Measurements from ENCODE around the gene CCDC148.

CCDC148 gene

GRCh38 chr2:158432117-158432516, 24.4 kb downstream of the CCDC148 start:
- no peak for DNase-seq (ENCODE audit: low read depth in 2 of 2)

GRCh38 chr2:158414538-158414937, 42.0 kb downstream of the CCDC148 start:
- no peak for DNase-seq (ENCODE audit: low read depth in 2 of 2)

GRCh38 chr2:158413581-158413980, 43.0 kb downstream of the CCDC148 start:
- DNase-seq (ENCODE audit: low read depth in 2 of 2): no peak

- no peak for DNase-seq (ENCODE audit: low read depth in 2 of 2)
Measured at GRCh38 chr2:158412206-158412605, 44.3 kb downstream of the CCDC148 start.

GRCh38 chr2:158411748-158412147, 44.8 kb downstream of the CCDC148 start:
- no peak for DNase-seq (ENCODE audit: low read depth in 2 of 2)

GRCh38 chr2:158410132-158410531, 46.4 kb downstream of the CCDC148 start:
- DNase-seq (ENCODE audit: low read depth in 2 of 2): no peak

GRCh38 chr2:158407031-158407430, 49.5 kb downstream of the CCDC148 start:
- DNase-seq (ENCODE audit: low read depth in 2 of 2): no peak

- no peak for DNase-seq (ENCODE audit: low read depth in 2 of 2)
Measured at GRCh38 chr2:158405341-158405740, 51.2 kb downstream of the CCDC148 start.

- DNase-seq (ENCODE audit: low read depth in 2 of 2): no peak
Measured at GRCh38 chr2:158403237-158403636, 53.3 kb downstream of the CCDC148 start.

- no peak for DNase-seq (ENCODE audit: low read depth in 2 of 2)
Measured at GRCh38 chr2:158402665-158403064, 53.9 kb downstream of the CCDC148 start.

- no peak for DNase-seq (ENCODE audit: low read depth in 2 of 2)
Measured at GRCh38 chr2:158395166-158395565, 61.4 kb downstream of the CCDC148 start.

- no peak for DNase-seq (ENCODE audit: low read depth in 2 of 2)
Measured at GRCh38 chr2:158394453-158394852, 62.1 kb downstream of the CCDC148 start.

GRCh38 chr2:158393886-158394285, 62.7 kb downstream of the CCDC148 start:
- no peak for DNase-seq (ENCODE audit: low read depth in 2 of 2)

- DNase-seq (ENCODE audit: low read depth in 2 of 2): no peak
Measured at GRCh38 chr2:158392687-158393086, 63.9 kb downstream of the CCDC148 start.

GRCh38 chr2:158391876-158392275, 64.7 kb downstream of the CCDC148 start:
- no peak for DNase-seq (ENCODE audit: low read depth in 2 of 2)

GRCh38 chr2:158391361-158391760, 65.2 kb downstream of the CCDC148 start:
- DNase-seq (ENCODE audit: low read depth in 2 of 2): no peak

GRCh38 chr2:158388159-158388558, 68.4 kb downstream of the CCDC148 start:
- DNase-seq (ENCODE audit: low read depth in 2 of 2): no peak

- DNase-seq (ENCODE audit: low read depth in 2 of 2): no peak
Measured at GRCh38 chr2:158385646-158386045, 70.9 kb downstream of the CCDC148 start.

- no peak for DNase-seq (ENCODE audit: low read depth in 2 of 2)
Measured at GRCh38 chr2:158381978-158382377, 74.6 kb downstream of the CCDC148 start.

- no peak for DNase-seq (ENCODE audit: low read depth in 2 of 2)
Measured at GRCh38 chr2:158381205-158381604, 75.3 kb downstream of the CCDC148 start.

GRCh38 chr2:158380746-158381145, 75.8 kb downstream of the CCDC148 start:
- DNase-seq (ENCODE audit: low read depth in 2 of 2): no peak

- DNase-seq (ENCODE audit: low read depth in 2 of 2): no peak
Measured at GRCh38 chr2:158378926-158379325, 77.6 kb downstream of the CCDC148 start.

GRCh38 chr2:158366342-158366741, 90.2 kb downstream of the CCDC148 start:
- DNase-seq (ENCODE audit: low read depth in 2 of 2): no peak

GRCh38 chr2:158359846-158360245, 96.7 kb downstream of the CCDC148 start:
- no peak for DNase-seq (ENCODE audit: low read depth in 2 of 2)

- no peak for DNase-seq (ENCODE audit: low read depth in 2 of 2)
Measured at GRCh38 chr2:158357699-158358098, 98.9 kb downstream of the CCDC148 start.

Data from stimulated activated CD8-positive, alpha-beta memory T cell treated with anti-CD3 and anti-CD28 coated beads, Interleukin-2, amount 100 ng/mL, for 48 hours (primary cell).